Omental fat pad (tissue), 4 donors: Measurements from ENCODE around the gene DST. TPM values are rescaled to one million over a fixed set of nuclear protein-coding genes. Genes with fewer than 3 reads are reported as not detected.
A peak's percentile ranks its signal among the peaks of the same experiment; 100 is the strongest.

Source experiments
- ATAC-seq: fragments of 150-250 bp; one replicate; pipeline ENCODE4 v1.9.1; 2016; ENCODE audit warnings: mild to moderate bottlenecking, moderate library complexity; ENCODE audit not compliant: low FRiP score
- DNase-seq: peaks from one replicate; pipeline ENCODE4 v3.0.0-alpha.2; 2019; ENCODE audit warnings: low spot score
- total RNA-seq, 4 donors: library from RNA; depleted of rRNA; stranded (reverse); fragments of >200 nt; gene quantifications; one replicate each; pipeline ENCODE4 v1.1.0, GENCODE V29; 2016
- TF ChIP-seq, protein P1 (sequence below), 3 donors: fragments of 450-650 bp; IDR thresholded peaks; one replicate each; pipeline ENCODE4 v1.5.1; 2016 to 2017; ENCODE audit warnings: antibody characterized with exemption in 3 of 3, mild to moderate bottlenecking in 3 of 3, moderate library complexity in 2 of 3

DST gene
- total RNA-seq, 4 donors from 2014 or later, result 126 to 371 (median 160) TPM

DNA sequence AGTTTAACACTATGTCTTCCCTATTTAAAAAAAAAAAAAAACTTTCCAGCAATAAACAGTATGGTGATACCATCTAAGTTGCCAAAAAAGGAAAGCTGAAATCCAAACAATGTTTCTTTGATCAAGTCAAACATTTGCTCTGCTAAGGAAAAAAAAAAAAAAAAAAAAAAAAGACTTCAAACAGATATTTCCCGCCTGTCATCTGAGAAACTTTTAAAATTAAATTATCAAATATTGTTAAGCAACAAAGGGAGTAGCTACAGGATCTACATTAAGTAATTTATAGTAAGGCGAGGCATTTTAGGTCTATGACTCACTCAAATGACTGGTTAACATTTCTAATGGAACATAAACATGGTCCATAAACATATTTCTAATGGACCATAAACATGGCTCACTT, 121.2 kb downstream of the DST start:
- DNase-seq, result no peak
- TF ChIP-seq, protein P1, sequence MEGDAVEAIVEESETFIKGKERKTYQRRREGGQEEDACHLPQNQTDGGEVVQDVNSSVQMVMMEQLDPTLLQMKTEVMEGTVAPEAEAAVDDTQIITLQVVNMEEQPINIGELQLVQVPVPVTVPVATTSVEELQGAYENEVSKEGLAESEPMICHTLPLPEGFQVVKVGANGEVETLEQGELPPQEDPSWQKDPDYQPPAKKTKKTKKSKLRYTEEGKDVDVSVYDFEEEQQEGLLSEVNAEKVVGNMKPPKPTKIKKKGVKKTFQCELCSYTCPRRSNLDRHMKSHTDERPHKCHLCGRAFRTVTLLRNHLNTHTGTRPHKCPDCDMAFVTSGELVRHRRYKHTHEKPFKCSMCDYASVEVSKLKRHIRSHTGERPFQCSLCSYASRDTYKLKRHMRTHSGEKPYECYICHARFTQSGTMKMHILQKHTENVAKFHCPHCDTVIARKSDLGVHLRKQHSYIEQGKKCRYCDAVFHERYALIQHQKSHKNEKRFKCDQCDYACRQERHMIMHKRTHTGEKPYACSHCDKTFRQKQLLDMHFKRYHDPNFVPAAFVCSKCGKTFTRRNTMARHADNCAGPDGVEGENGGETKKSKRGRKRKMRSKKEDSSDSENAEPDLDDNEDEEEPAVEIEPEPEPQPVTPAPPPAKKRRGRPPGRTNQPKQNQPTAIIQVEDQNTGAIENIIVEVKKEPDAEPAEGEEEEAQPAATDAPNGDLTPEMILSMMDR (IDR thresholded peaks at IDR 0.05), result no peak
- ATAC-seq, result no peak

DNA sequence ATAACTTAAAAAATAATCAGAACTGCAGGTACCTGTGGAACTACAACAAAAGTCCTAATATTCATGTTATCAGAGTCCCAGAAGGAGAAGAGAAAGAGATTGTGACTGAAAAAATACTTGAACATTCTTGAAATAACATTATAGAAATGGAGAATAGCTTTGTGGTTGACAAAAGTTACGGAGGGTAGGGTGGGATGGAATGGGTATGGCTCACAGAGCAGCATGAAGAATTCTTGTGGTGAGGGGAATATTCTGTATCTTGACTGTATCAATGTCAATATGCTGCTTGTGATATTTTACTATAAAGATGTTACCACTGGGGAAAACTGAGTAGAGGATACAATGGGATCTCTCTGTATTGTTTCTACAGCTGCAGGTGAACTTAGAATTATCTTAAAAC, 122.5 kb downstream of the DST start:
- DNase-seq (no peak), ATAC-seq (no peak)
- TF ChIP-seq, protein P1 (IDR thresholded peaks at IDR 0.05), result no peak

DNA sequence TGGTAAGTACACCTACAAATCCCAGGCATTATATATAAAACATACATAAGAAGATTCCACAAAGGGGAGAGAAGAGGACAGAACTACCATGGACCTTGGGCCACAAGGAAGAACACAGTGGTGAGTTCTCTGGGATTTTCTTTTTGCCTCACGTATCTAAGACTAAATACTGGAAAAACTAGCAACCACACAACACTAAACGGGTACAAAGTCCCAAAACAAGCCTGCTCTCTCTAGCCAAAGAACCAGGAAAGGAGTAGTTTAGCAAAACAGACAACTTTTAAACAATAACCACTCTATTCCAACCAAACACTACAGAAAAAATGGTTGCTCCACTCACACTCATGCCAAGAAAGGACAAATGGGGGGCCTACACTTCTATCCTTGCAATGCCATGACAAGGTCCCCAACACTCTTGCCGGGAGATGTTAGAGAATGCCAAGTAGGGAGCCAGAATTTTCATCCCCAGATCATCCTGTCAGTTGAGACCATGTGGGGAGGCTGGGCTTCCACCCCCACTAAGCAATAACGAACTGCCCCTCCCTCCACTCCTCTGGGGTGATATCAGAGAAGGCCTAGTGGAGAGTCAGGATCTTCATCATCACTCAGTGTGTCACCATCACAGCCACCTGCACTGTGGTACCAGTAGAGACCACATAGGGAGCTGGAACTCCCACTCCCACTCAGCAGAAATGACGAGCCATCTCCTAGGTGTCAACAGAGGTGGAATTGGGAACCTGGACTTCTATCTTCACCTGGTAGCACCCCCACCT, 123.5 kb downstream of the DST start:
- no peak for ATAC-seq
- DNase-seq, result no peak
- TF ChIP-seq, protein P1 (IDR thresholded peaks at IDR 0.05), result no peak

DNA sequence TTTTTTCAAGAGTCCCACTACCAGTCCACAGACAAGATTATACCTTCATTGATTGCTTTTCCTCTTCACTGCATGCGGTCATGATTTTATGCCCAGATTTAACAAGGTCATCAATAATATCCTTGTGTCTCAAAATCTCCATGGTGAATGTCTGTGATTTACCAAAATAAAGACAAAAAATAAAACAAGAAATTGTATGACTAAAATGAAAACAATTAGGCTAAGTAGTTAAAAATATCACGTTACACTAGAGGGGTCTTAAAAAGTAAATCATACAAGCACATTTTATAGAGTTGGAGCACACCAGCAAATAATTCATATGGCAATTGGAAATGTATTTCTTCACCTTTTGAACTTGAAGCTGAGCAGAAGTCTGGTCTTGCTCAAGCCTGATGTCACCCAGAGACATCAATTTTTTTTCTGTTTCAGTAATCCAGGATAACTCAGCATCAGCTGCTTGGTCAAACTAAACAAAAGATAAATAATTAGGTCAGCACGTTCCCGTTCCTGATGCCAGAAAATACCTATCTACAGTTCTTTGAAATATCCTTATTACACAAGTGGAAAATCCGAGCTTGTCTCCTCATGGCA, 125.4 kb downstream of the DST start:
- TF ChIP-seq, protein P1 (IDR thresholded peaks at IDR 0.05), result no peak
- peak; percentile 75 for ATAC-seq

DNA sequence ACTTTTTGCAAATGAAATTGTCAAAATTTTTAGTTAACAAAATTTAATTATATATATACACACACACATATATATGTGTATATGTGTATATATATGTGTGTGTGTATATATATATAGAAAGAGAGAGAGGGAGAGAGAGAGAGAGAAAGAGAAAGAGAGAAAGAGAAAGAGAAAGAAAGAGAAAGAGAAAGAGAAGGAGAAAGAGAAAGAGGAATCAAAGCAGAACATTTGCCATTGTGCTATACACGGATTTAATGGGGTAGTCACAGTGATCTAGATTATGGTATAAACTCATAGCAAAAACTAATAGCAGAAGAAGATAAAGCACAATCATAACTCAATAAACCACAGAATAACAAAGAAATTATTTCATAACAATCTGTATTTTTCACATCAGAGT, 126.7 kb downstream of the DST start:
- TF ChIP-seq, protein P1 (IDR thresholded peaks at IDR 0.05), result no peak
- ATAC-seq, result no peak
- DNase-seq, result no peak

More for the DNA sequence above, 125.4 kb downstream of the DST start:
- DNase-seq, result no peak

DNA sequence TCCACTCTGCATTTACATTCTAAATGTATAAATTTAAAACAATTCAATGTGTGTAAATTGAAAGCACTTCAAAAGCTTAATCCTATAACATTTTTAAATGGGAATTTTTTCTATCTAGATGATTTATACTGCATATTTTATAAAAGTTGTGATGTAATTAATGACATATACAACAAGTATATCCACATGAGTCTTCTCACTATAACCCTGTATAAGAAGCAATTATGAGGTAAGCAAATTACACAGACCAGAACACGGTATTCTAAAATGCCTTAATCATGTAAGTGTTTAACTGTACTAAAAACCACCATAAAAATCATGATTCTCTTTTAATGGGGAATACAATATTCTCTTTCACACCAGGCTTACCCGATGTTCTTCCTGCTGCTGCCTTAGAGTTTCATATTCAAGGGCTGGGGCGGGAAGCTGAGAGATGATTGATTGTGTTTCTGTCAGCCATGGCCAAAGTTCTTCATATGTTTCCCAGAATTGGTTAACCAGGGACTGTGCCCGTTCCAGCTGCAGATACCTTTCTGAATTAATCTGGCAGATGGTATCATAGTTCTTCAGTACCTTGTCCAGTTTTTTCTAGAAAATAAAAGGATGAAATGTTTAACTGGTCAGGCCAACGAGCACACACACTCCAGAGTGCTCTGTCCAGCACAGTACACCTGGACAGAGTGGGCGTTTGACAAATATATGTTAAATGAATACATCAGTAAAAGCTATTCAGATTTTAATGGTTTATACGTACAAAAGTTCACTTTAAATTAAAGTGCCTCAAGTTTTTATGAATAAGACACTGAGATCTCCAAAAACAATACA, 127.4 kb downstream of the DST start:
- ATAC-seq, result no peak
- DNase-seq, result no peak
- TF ChIP-seq, protein P1 (IDR thresholded peaks at IDR 0.05), result no peak
